Measurements from ENCODE around the gene ALPI.

ALPI gene

DNA sequence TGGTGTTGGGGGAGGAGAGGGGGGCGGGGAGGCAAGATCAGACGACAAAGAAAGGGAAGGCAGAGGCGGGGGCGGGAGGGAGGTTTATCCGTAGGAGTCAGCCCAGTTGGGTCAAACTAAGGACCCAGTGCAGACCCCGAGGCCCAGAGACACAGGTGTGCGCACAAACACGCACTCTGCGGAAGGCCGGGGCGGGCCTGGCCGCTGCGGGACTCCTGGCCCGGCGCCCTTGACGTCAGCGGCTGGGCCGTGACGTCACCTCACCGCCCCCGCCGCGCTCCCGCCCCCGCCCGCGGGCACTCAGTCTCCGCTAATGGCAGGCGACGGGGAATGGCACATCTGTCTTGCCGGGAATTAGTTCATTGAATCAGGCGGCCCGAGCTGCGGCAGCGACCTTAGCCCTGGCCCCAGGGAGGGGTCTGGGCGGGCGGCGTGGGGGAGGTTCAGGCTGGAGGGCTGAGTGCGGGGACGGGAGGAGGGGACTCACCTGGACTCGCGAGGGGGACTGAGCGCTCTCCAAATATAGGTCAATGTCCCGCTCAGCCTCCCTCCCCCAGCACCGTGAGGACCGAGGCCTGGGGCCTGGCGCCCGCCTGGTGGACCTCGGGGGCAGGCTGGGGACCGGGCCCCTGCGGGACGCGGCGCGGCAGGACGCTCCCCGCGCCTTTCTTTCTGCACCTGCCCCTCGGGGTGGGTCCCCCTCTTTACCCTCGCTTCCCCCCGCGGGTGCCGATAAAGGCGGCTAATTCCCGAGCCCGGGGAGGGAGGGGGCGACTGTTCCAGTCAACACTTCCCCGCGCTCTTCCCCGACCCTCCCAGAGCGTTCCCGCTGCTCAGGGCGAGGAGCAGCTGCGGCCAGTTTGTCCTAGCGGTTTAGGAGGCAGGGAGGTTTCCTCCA is 47.2 kb downstream of the ALPI start:
- peak; percentile 11 for DNase-seq

DNA sequence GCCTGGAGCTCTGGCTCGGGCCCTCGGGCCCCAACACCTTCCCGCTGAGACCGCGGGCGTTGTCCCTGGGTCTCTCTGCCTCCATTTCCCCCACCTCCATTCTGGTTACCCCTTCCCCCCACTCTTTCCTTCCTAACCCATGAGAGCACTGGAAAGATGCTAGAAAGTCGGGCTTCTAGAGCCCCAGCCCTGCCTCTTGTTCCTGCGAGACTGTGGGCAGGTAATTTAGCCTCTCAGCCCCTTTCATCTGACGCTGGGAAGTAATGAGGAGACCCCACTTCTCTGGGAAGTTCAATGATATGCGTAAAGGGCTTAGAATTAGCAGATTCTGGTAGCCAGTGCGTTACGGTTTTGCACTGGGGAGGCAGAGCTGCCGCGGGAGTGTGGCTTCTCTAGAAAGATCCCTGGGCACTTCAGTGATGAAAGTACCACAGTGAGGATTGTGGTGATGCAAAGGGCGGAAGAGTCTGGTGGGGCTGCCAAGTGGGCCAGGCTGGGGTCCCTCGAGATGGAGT is 47.9 kb downstream of the ALPI start:
- DNase-seq: no peak

DNA sequence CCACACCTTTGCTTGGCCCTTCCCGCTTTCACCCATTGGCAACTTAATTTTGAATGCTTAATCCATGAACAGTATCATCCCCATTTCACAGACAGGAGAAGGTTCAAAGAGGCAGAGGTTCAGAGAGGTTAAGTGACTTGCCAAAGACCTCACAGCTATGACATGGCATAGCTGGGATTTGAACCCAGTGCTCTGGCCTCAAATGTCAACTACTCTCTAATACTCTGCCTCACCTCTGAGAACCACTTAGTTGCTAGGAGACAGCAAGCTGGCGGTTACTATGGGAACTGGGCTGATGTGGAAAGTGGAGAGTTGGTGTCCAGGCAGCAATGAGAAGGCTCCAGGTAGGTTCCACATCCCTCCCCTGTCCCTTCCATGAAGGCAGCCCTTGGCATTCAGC is 48.5 kb downstream of the ALPI start:
- no peak for DNase-seq

DNA sequence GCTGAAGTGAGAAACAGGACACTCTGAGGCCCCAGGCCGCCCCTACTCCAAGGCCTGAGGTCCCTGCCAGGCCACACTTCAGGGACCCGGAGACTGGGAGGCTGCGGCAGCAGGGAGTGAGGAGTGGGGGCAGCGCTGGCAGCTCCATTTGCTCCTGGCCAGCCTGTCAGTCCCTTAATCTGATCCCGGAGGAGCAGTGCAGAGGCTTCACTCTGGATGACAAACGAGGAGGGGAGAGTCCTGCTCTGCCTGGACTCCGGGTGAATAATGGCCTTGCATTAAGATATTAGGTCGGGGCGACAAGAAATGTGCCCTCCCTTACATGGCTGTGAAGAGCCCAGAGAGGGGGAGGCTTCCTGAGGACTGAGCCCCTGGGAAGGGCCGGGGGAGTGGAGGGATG is 49.9 kb downstream of the ALPI start:
- DNase-seq: no peak

DNA sequence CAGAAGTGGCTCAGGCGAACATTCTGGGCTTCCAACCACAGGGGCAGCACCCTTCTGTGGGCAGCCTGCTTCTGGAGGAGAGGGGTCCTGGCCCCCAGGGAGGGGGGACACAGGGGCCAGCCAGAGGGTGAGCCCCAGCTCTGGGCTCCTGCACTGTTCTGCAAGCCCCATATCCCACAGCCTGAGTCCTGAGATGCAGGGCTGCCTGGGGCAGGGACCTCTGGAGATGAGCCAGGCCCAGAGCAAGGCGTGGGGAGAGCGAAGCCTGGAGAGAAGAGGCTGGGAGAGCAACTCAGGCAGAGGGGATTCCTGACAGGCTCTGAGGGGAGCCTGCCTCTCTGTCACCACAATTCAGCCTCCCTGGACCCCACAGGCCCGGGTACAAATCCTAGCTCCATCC is 50.8 kb downstream of the ALPI start:
- no peak for DNase-seq

DNA sequence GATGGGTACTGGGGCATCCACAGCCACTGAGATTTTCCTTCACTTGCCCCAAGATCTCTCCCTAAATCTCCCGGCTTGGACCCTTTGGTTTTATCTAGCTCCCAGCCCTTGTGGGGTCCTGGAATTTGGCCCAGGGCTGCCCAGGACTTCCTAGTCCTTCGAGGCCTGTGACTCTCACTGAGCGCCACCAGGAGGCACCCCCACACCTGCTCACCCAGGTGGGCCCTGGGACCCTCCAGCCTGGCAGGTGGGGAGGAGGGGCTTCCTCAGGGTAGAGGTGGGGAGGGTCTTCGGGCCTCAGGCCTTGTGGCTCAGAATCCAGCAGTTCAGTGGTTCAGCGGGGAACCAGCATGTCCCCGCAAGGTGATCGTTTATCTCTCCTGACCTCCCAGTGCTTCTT is 52.3 kb downstream of the ALPI start:
- no peak for DNase-seq
